GM12878 (cell line): ENCODE data around the gene PRSS12. TPM values are rescaled to one million over a fixed set of nuclear protein-coding genes. Genes with fewer than 3 reads are reported as not detected.

Experiments used
- ATAC-seq: fragments of 200-7000 bp; cut with Tn5 transposase; 3 replicates; pipeline ENCODE4 v1.9.1; 2020; ENCODE audit warnings: mild to moderate bottlenecking, moderate library complexity
- BruUV-seq: library from RNA; stranded (reverse); fragments of 400-500 nt; replicated peaks from 2 replicates; lab custom pipeline; 2021; lab: Mats Ljungman, UMichigan
- CTCF ChIA-PET: fragments of 300-600 bp; sonication (Branson Sonifier 250); formaldehyde crosslinking; extraction: SDS; loops from one replicate; lab custom pipeline; 2021; ENCODE audit warnings: inconsistent platforms; lab: Yijun Ruan, JAX
- POLR2A ChIA-PET: fragments of 350-600 bp; formaldehyde crosslinking; extraction: SDS; loops from one replicate; lab custom pipeline; 2021; ENCODE audit warnings: inconsistent platforms; lab: Charles Lee
- RAD21 ChIA-PET: fragments of 300-600 bp; sonication (Branson Sonifier 250); formaldehyde crosslinking; loops from one replicate; lab custom pipeline; 2023; ENCODE audit warnings: antibody characterized with exemption; ENCODE audit not compliant: unreplicated experiment; lab: Charles Lee
- SMC1A ChIA-PET: fragments of 300-600 bp; sonication (Branson Sonifier 250); formaldehyde crosslinking; loops from one replicate; lab custom pipeline; 2023; ENCODE audit not compliant: unreplicated experiment, uncharacterized antibody; lab: Charles Lee
- DNase-seq: peaks from one replicate; pipeline ENCODE4 v3.0.0-alpha.2; 2011; ENCODE audit warnings: low read depth, low spot score
- FAIRE-seq: peaks from 3 replicates; lab custom pipeline; 2011; peaks lifted over from hg19 to GRCh38; lab: Jason Lieb, UNC
- H2AFZ ChIP-seq: 2 replicates; pipeline ENCODE4 v1.6.0; 2011; ENCODE audit warnings: low read depth, low read length, control low read depth; ENCODE audit not compliant: control insufficient read depth
- H3K27ac ChIP-seq: 2 replicates; pipeline ENCODE4 v1.5.1; 2011; ENCODE audit warnings: control low read depth; ENCODE audit not compliant: control insufficient read depth, insufficient read depth
- H3K27me3 ChIP-seq, 2 experiments: replicated peaks in 1 of 2; 2 replicates each; pipeline versions ENCODE4 v1.6.0 to v1.6.1; 2011; ENCODE audit warnings: low read length in 1 of 2; ENCODE audit not compliant: control insufficient read depth in 2 of 2, insufficient read depth in 2 of 2
- H3K36me3 ChIP-seq, 2 experiments: 2 replicates each; pipeline ENCODE4 v1.5.1; 2011; ENCODE audit warnings: low read length in 1 of 2; ENCODE audit not compliant: control insufficient read depth in 2 of 2, insufficient read depth in 2 of 2
- H3K4me1 ChIP-seq: 2 replicates; pipeline ENCODE4 v1.6.1; 2011; ENCODE audit warnings: mild to moderate bottlenecking, low read length, moderate library complexity, mixed read lengths; ENCODE audit not compliant: control insufficient read depth, insufficient read depth
- H3K4me2 ChIP-seq: 2 replicates; pipeline ENCODE4 v1.6.0; 2011; ENCODE audit warnings: control low read depth; ENCODE audit not compliant: control insufficient read depth, insufficient read depth
- H3K4me3 ChIP-seq: fragments of 200-600 bp; sonication (generic); 2 replicates; pipeline ENCODE4 v1.5.1; 2016
- H3K79me2 ChIP-seq: 2 replicates; pipeline ENCODE4 v1.6.0; 2011; ENCODE audit warnings: low read length; ENCODE audit not compliant: control insufficient read depth, insufficient read depth
- H3K9ac ChIP-seq: 2 replicates; pipeline ENCODE4 v1.8.0; 2011; ENCODE audit warnings: low read length, control low read depth, mixed read lengths; ENCODE audit not compliant: control insufficient read depth, insufficient read depth
- H3K9me3 ChIP-seq: replicated peaks from 3 replicates; pipeline ENCODE4 v1.5.1; 2011; ENCODE audit warnings: mild to moderate bottlenecking, low read length; ENCODE audit not compliant: control insufficient read depth, insufficient read depth
- H4K20me1 ChIP-seq: 2 replicates; pipeline ENCODE4 v1.6.0; 2011; ENCODE audit not compliant: control insufficient read depth, insufficient read depth
- BHLHE40 ChIP-seq, 2 experiments: fragments of 450-650 bp in 1 of 2; IDR thresholded peaks; 2 replicates each; pipeline ENCODE4 v1.6.1; 2011 to 2017; ENCODE audit warnings: low read depth in 2 of 2, borderline replicate concordance in 1 of 2, improper control_type of control experiment in 1 of 2, low read length in 1 of 2, mild to moderate bottlenecking in 1 of 2
- CBX3 ChIP-seq: fragments of 200-600 bp; sonication (generic); IDR thresholded peaks from 2 replicates; pipeline ENCODE4 v1.6.1; 2016; ENCODE audit warnings: low read depth, borderline replicate concordance
- IKZF2 ChIP-seq, 2 experiments: fragments of 450-650 bp; IDR thresholded peaks; 2 replicates each; pipeline ENCODE4 v1.6.1; 2017; ENCODE audit warnings: mild to moderate bottlenecking in 2 of 2, moderate library complexity in 2 of 2
- NRF1 ChIP-seq: conservative IDR thresholded peaks from 2 replicates; pipeline ENCODE4 v1.6.1; 2011; ENCODE audit warnings: mild to moderate bottlenecking, low read depth, low read length, improper control_type of control experiment
- POU2F2 ChIP-seq: IDR thresholded peaks from 3 replicates; pipeline ENCODE4 v1.6.1; 2011; ENCODE audit warnings: low read depth, mild to moderate bottlenecking, low read length, borderline replicate concordance
- RUNX3 ChIP-seq: IDR thresholded peaks from 2 replicates; pipeline ENCODE4 v1.6.1; 2012; ENCODE audit warnings: low read length, inconsistent platforms
- STAT3 ChIP-seq: IDR thresholded peaks from 2 replicates; pipeline ENCODE4 v1.6.1; 2011; ENCODE audit warnings: low read depth, low read length, improper control_type of control experiment
- WRNIP1 ChIP-seq: IDR thresholded peaks from 2 replicates; pipeline ENCODE4 v1.6.1; 2011; ENCODE audit warnings: low read depth, low read length, improper control_type of control experiment, borderline replicate concordance
- WGBS: methylation state at CpG from one replicate; pipeline ENCODE4 v1.1.6; 2016; ENCODE audit warnings: low lambda C conversion rate; ENCODE audit not compliant: insufficient replicate concordance, insufficient coverage; ENCODE audit errors: missing lambda C conversion rate; 5-methylcytosine and 5-hydroxymethylcytosine counted together
- in situ Hi-C: fragments of 300-500 bp; cut with MboI; formaldehyde crosslinking; loops from 9 replicates; pipeline ENCODE4 v1.14.3; 2018; ENCODE audit warnings: mixed read lengths
- intact Hi-C: fragments of 100-400 bp; cut with micrococcal nuclease; formaldehyde crosslinking; loops from one replicate; pipeline ENCODE4 v1.14.2; 2022; ENCODE audit not compliant: unreplicated experiment
- polyA plus RNA-seq, 11 experiments: library from polyadenylated mRNA; depleted of rRNA in 4 of 11; unstranded in 6 of 11; stranded (reverse) in 5 of 11; fragments of >200 nt; fragmentation: Nextera tagmentation in 4 of 11; fragmentation: Illumina TruSeq in 1 of 11; extraction: Ambion mirVana in 4 of 11; extraction: Trizol in 1 of 11; gene quantifications; 1 replicate in 1 of 11; 2 replicates in 10 of 11; pipeline versions ENCODE4 v1.2.1 to v1.2.3, GENCODE V29; 2011 to 2016; ENCODE audit warnings: inconsistent platforms in 2 of 11, missing spikeins in 2 of 11, low read depth in 1 of 11
- total RNA-seq, 4 experiments: library from RNA; depleted of rRNA in 3 of 4; stranded (reverse); fragments of >200 nt in 3 of 4; fragmentation: Illumina TruSeq in 1 of 4; extraction: Trizol in 1 of 4; gene quantifications; 2 replicates each; pipeline versions ENCODE4 v1.2.1 to v1.2.3, GENCODE V29; 2013 to 2021
- TF ChIP-seq, protein P1 (sequence below): fragments of 450-650 bp; IDR thresholded peaks from 2 replicates; pipeline ENCODE4 v1.6.1; 2017; ENCODE audit warnings: low read depth, mild to moderate bottlenecking, moderate library complexity

PRSS12 gene
- total and polyA plus RNA-seq, 10 of the 15 experiments (the other 5 are each of a cell fraction or from before 2014, with no cell fraction given), result 0.04 to 0.34 (median 0.11) TPM; not detected in 2

DNA sequence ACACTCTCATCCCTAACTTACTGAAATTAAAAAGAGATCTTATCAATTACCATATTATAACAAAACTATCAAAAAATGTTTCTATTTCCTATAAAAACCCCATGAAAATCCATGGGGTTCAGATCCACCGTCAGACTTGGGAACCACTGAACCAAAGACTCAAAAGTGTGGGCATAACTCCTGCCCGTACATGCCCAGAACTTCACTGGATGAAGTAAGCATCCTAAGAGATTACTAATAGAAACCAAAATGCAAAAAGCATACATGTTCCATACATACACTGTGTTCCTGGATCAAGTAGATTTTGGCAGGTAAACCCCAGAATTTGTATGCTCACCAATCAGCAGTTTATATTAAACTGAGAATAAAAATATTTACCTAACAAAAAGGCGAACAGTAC, 66.1 kb downstream of the PRSS12 start:
- H2AFZ ChIP-seq, result no peak overlapping the region
- TF ChIP-seq CBX3 (no peak), WRNIP1 (no peak), NRF1 (no peak), BHLHE40 (IDR thresholded peaks at IDR 0.05; ENCODE audit: borderline replicate concordance in 1 of 2, low read depth in 2 of 2, low read length in 1 of 2) (no peak), IKZF2 (IDR thresholded peaks at IDR 0.05) (no peak), STAT3 (no peak), RUNX3 (no peak), POU2F2 (no peak)
- TF ChIP-seq, protein P1, sequence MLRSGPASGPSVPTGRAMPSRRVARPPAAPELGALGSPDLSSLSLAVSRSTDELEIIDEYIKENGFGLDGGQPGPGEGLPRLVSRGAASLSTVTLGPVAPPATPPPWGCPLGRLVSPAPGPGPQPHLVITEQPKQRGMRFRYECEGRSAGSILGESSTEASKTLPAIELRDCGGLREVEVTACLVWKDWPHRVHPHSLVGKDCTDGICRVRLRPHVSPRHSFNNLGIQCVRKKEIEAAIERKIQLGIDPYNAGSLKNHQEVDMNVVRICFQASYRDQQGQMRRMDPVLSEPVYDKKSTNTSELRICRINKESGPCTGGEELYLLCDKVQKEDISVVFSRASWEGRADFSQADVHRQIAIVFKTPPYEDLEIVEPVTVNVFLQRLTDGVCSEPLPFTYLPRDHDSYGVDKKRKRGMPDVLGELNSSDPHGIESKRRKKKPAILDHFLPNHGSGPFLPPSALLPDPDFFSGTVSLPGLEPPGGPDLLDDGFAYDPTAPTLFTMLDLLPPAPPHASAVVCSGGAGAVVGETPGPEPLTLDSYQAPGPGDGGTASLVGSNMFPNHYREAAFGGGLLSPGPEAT, result no peak
- H4K20me1 ChIP-seq, result no peaks in the 10 kb centered on the region
- ChIA-PET CTCF (interaction anchor here (1.4 kb wide), 1 partner anchor 16 kb away, joined by 3 read pairs; no protein-coding TSS in a partner anchor), RAD21 (no interaction called here), POLR2A (no interaction called here), SMC1A (no interaction called here)
- peaks cover 9% of the 10 kb centered on the region; the same call in 1 of the 2 replicates for H3K4me1 ChIP-seq
- no peaks in the 10 kb centered on the region; a peak in 1 of 4 replicates for H3K36me3 ChIP-seq
- no peaks in the 10 kb centered on the region for H3K27me3 ChIP-seq
- intact Hi-C loops, result loop anchor here (10.0 kb wide), 1 partner anchor 128 kb away; no protein-coding TSS in a partner anchor
- no peak overlapping the region for H3K4me3 ChIP-seq
- WGBS, result 98% methylated on average over 3 of the region's 3 CpGs
- in situ Hi-C loops, result loop anchor here (10.0 kb wide), 2 partner anchors 298 to 398 kb away; partner anchors contain the start of gene METTL14
- no peak overlapping the region for H3K27ac ChIP-seq
- DNase-seq, result no peak
- no peak for ATAC-seq
- no peaks in the 10 kb centered on the region for H3K9me3 ChIP-seq
- no TSS peak for BruUV-seq
- no peak overlapping the region for H3K4me2 ChIP-seq
- FAIRE-seq, result no peak
- no peak overlapping the region for H3K9ac ChIP-seq
- H3K79me2 ChIP-seq, result no peaks in the 10 kb centered on the region
